ENCODE results near the gene APBA2.

GRCh38 chr15:29095746-29096145 is 210.0 kb downstream of the APBA2 start:
- TF ChIP-seq, protein P1, sequence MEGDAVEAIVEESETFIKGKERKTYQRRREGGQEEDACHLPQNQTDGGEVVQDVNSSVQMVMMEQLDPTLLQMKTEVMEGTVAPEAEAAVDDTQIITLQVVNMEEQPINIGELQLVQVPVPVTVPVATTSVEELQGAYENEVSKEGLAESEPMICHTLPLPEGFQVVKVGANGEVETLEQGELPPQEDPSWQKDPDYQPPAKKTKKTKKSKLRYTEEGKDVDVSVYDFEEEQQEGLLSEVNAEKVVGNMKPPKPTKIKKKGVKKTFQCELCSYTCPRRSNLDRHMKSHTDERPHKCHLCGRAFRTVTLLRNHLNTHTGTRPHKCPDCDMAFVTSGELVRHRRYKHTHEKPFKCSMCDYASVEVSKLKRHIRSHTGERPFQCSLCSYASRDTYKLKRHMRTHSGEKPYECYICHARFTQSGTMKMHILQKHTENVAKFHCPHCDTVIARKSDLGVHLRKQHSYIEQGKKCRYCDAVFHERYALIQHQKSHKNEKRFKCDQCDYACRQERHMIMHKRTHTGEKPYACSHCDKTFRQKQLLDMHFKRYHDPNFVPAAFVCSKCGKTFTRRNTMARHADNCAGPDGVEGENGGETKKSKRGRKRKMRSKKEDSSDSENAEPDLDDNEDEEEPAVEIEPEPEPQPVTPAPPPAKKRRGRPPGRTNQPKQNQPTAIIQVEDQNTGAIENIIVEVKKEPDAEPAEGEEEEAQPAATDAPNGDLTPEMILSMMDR (IDR thresholded peaks at IDR 0.05), result no peak
- TF ChIP-seq POLR2A (IDR thresholded peaks at IDR 0.05), result no peak
